ENCODE results near the gene STARD6.

Gene STARD6

GRCh38 chr18:54357660-54358494 lies at the start of gene STARD6, which contains the start of gene C18orf54:
Gene STARD6, minus strand, starts transcription at chr18:54357858. Its CDS starts 3,285 bp downstream, at chr18:54354573.
Gene C18orf54, plus strand, starts transcription at chr18:54357906. Its CDS starts 2,667 bp downstream, at chr18:54360573.
- H3K4me3 ChIP-seq (ENCODE audit: low read length) = peak within 1 kb of the TSS; percentile 80
- peak; percentile 51 for TF ChIP-seq CTCF (conservative IDR thresholded peaks at IDR 0.05; ENCODE audit: low read length)
- DNase-seq (ENCODE audit: low read depth) = peak; percentile 89

GRCh38 chr18:54405290-54405689 lies 47.6 kb upstream of the STARD6 start:
- no peak for DNase-seq (ENCODE audit: low read depth)
- TF ChIP-seq CTCF (conservative IDR thresholded peaks at IDR 0.05; ENCODE audit: low read length) = no peak
- no peak overlapping the region for H3K4me3 ChIP-seq (ENCODE audit: low read length)

- H3K4me3 ChIP-seq (ENCODE audit: low read length) = no peak overlapping the region
- DNase-seq (ENCODE audit: low read depth) = no peak
- TF ChIP-seq CTCF (conservative IDR thresholded peaks at IDR 0.05; ENCODE audit: low read length) = no peak
Measured at GRCh38 chr18:54396760-54397159, 39.1 kb upstream of the STARD6 start.

- no peak for DNase-seq (ENCODE audit: low read depth)
- TF ChIP-seq CTCF (conservative IDR thresholded peaks at IDR 0.05; ENCODE audit: low read length) = no peak
- no peak overlapping the region for H3K4me3 ChIP-seq (ENCODE audit: low read length)
Measured at GRCh38 chr18:54393648-54394294, 36.1 kb upstream of the STARD6 start.

- H3K4me3 ChIP-seq (ENCODE audit: low read length) = no peak overlapping the region
- peak; percentile 77 for TF ChIP-seq CTCF (conservative IDR thresholded peaks at IDR 0.05; ENCODE audit: low read length)
- peak; percentile 64 for DNase-seq (ENCODE audit: low read depth)
Measured at GRCh38 chr18:54392543-54393023, 34.9 kb upstream of the STARD6 start.

GRCh38 chr18:54390838-54391237 lies 33.2 kb upstream of the STARD6 start:
- TF ChIP-seq CTCF (conservative IDR thresholded peaks at IDR 0.05; ENCODE audit: low read length) = no peak
- no peak for DNase-seq (ENCODE audit: low read depth)
- no peak overlapping the region for H3K4me3 ChIP-seq (ENCODE audit: low read length)

All from AG10803 (cell line).